ENCODE data around the gene FADS6.

DNA sequence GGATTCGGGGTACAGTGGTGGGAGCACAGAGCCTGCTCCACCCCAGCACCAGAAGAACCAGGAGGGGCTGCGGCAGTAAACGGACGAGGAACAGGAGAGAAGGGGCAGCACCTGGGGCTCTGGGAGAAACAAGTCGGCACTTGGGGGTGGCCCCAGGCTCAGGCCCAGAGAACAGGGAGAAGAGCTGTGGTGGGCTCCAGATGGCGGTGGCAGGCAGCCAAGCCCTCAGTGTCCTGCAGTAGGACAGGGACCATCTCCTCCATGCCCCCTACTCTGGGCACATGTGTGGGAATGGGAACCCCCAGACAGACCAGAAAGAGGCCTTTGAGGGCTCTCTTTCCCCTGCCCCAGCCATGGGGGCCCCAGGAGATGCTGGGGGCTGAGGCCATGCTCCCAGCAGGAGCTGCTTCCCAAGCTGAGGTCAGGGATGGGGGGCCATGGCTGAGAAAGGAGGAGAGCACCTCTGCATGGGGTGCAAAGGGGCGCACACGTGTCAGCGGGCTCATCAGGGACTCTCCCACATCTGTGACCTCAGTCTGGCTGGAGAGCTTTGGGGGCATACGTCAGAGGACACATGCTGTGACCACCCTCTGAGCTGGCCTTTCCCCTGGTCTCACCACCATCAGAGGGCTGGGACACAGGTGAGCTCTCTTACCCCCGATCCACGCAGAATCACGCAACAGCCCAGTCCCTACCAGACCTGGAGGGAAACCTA lies 22.9 kb upstream of the FADS6 start:
- TF ChIP-seq, protein P1, sequence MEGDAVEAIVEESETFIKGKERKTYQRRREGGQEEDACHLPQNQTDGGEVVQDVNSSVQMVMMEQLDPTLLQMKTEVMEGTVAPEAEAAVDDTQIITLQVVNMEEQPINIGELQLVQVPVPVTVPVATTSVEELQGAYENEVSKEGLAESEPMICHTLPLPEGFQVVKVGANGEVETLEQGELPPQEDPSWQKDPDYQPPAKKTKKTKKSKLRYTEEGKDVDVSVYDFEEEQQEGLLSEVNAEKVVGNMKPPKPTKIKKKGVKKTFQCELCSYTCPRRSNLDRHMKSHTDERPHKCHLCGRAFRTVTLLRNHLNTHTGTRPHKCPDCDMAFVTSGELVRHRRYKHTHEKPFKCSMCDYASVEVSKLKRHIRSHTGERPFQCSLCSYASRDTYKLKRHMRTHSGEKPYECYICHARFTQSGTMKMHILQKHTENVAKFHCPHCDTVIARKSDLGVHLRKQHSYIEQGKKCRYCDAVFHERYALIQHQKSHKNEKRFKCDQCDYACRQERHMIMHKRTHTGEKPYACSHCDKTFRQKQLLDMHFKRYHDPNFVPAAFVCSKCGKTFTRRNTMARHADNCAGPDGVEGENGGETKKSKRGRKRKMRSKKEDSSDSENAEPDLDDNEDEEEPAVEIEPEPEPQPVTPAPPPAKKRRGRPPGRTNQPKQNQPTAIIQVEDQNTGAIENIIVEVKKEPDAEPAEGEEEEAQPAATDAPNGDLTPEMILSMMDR (conservative IDR thresholded peaks at IDR 0.05): no peak
- TF ChIP-seq ZFX (IDR thresholded peaks at IDR 0.05): no peak
